GM10847 (cell line): Measurements from ENCODE around the gene MACROD1.

Source experiments
- POLR2A ChIP-seq: IDR thresholded peaks from 2 replicates; pipeline ENCODE4 v1.6.1; 2011; ENCODE audit not compliant: insufficient read length; ENCODE audit errors: extremely low read depth

The MACROD1 gene

DNA sequence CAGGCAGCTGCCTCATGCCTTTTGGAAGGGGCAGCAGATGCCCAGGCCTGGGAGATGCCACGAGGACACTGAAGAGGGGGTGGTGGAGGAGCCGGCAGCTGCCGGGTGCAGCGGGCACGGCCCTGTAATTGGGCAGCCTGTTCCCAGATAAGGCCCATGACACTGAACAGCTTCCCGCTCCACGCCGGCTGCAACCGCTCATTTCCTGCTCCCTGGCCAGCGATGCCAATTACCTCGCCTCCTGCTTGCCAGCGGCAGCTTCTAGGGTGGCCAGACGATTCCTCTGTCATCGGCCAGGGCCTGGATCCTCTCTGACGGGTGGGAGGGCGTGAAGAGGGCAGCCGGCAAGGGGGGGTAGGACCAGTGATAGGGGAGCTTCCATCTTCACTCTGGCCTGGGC, 107.4 kb downstream of the MACROD1 start:
- TF ChIP-seq POLR2A, result no peak

DNA sequence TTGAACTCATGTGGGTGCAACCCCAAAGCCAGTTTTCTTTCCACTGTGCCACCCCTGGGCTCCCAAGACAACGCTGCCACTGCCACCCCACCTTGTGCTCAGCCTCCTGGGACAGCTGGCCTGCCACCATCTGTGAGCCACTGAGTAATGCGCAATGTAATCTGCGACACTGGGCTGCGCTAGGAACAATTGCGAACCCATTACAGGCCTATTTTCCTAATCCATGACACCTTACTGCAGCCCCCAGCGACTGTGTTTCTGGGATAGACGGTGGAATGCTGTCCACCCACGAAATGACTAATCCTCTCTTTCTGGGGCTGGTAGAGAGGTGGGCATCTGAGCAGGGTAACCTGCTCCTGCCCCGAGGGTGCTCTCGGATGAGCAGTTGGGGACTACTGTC, 108.0 kb downstream of the MACROD1 start:
- no peak for TF ChIP-seq POLR2A

DNA sequence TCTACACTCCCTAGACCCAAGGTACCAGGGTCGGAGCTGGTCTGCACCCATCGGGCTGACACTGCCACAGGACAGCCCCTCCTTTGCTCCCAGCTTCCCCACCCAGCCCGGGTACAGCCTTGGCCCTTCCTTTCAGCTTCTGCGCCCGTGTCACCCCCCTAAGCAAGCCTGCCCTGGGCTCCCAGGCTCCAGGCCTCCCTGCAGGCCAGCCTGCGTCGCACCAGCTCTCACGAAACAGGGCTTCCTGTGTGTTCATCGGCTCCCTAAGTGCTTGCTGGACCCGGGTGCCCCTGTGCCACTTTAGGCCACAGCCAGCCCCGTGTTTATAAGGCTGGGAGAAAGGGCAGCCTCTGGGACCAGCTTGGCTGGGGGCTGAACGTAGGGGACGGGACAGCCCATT, 109.1 kb downstream of the MACROD1 start:
- TF ChIP-seq POLR2A, result no peak

DNA sequence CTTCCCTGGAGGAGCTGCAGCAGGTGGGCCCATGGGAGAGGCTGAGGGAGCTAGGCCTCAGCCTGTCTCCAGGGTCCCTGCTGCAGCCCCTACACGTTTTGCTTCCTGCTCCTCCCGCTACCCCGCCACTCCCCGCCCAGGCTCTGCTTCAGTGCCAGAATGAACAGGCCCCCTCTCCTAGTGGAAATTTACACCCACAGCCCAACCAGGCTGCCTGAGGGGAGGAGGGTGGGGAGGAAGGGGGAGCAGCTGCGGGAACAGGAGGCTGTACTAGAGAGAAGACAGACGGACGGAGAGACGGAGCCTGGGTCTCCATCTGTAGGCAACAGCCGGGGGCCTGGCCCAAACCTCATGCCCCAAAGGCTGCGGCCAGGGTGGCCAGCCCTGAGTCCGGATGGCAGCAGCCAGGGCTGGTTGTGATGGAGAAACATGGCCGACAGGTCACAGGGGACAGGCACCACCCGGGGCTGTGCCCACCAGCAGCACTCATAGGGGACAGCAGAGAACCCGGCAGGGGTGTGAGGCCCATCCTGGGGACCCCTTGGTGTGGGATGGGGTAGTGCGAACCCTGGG, 109.6 kb downstream of the MACROD1 start:
- TF ChIP-seq POLR2A, result no peak

DNA sequence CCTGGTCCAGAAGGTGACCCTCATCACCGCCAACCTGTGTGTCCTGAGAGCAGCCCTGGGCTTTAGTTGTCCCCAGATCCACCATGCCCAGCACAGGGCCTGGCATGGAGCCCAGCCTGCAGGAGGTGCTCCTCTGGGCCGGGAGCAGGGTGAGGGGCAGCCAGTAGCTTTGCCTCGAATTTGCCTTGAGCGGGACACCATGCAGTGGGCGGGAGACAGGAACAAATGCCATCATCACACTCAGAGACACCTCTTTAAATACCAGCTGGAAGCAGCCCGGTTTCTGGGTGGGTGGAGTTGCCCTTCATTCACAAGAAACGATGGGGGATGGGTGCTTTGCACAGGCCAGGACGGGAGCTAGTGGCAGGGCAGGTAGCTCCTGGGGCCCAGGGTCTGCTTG, 110.8 kb downstream of the MACROD1 start:
- TF ChIP-seq POLR2A, result no peak

DNA sequence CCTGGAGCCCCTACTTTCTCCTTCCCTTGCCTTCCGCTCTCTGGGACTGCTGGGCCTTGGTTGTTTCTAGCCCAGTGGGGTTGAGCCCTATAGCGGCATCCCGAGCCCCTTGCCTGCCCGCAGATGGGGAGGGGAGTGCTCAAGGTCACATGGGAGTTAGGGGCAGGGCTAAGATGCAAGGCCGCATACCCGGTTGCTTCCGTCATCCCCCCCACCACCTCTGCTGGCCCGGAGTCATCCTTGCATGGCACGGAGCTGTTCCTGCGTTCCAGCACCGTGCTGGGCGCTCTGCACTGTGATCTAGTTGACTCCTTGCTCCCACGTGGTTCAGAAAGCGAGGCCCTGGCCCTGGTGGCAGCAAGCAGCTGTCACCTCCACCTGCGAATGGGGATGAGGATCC, 112.2 kb downstream of the MACROD1 start:
- no peak for TF ChIP-seq POLR2A

DNA sequence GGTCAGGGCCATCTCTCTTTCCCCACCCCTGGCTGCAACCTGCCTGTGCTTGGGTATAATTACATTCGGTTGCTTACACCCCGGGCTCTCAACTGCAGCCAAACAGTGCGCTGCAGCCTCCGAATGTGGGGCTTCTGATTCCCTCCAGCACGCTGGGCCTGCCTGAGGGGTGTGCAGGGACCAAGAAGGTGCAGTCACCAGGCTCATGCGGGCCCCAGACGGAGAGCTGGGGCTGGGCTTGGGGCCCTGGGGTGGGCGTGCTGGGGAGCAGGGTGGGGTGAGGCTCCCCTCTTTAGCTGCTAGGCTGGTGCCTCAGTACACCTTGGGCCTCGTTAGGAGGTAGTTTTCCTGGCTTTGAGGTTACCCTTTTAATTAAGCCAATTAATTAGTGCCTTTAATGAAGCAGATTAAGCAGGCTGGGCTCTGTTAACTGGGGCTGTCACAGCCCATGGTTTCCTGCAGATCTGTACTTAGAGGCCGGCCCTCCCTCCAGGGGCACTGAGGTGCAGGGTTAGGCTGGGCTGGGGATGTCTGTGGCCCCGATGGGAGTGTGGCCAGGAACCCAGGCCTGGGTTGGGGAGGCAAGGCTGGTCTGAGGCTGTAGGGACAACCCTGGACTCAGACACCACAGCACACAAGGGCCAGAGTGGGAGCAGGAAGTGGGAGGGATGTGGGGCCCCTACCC, 112.8 kb downstream of the MACROD1 start:
- no peak for TF ChIP-seq POLR2A

DNA sequence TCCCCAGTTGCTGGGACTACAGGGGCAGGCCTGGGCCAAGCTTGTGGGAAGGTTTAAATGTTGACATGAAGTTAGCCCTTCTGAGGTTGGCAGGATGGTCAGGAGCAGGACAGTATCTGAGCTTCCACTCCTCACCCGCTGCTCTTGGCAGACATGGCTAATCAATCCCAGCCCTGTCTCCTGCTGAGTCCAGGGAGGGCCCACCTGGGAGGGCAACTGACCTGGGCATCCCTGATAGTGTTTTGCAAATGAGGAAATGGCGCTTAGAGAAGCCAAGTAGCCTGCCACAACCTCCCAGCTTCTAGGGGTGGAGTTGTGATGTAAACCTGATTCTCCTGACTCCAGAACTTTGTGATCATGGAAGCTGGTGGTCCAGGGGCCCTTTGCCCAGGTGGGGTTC, 113.5 kb downstream of the MACROD1 start:
- TF ChIP-seq POLR2A, result no peak

DNA sequence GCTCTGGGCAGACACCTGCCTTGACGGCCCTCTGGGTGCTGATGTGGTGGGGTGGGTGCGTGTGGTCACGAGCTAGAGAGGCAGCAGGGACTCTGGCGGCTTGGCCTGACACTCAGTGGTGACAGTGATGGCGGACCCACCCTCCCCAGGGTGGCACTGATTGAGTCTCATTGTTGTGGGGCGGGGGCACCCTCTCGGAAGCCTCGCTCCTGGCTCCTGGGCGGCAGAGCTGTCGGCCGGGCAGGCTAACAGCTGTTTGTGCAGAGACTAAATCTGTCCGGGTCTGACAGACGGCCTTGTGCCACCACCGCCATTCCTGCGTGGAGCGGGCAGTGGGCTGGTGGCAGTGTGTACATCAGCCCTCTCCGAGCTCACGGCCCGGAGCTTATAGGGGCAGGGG, 114.6 kb downstream of the MACROD1 start:
- no peak for TF ChIP-seq POLR2A

DNA sequence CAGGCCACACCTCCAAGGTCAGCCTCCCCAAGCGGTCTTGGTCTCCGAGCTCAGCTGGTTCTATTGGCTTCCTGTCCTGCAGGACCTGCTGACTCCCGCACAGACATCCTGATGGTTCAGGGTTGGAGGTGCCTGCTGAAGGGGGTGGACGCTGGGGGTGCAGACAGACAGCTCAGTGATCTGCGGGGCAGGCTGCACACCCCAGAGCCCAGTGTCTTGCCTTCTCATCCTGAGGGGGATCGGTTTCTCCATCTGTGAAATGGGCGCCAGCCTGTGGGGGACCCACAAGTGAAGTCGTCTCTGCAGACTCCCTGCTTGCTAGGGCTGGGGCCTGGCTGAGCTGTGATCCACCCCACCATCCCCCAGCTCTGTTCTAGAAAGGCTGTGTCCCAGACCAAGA, 116.4 kb downstream of the MACROD1 start:
- no peak for TF ChIP-seq POLR2A

DNA sequence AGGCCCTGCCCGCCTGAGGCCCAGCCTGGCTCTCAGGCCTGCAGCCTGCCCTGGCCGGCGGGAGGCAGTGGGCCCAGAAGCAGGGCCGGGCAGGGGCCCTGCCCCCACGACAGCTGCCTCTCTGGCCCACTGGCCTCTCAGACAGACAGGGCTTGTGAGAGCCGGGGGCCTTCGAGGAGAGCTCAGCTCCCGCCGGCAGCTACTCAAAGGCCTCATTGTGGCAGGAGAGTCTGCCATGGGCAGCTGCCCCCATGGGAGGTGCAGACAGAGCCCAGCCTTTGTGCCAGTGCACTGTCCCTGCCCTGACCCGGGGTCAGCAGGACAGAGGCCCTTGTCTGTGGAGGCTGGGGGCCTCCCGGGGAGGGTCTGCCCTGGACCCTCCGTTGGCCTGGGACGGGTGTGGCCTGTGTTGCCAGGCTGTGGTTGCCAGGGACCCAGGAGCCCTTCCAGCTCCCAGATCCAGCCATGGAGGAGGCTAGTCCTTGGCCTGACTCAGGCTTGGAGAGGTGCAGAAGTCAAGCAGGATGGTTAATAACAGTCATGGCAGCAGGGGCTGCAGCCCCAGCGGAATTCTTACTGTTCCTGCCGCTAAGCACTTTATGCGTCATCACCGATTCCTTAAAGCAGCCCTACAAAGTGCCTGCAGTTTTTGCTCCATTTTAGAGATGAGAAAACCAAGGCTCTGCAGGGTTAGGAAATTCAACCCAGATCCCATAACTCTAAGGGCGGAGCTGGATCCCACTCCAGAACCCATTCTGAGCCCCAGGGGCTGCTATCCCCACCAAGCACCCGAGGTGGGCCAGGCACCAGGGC, 117.7 kb downstream of the MACROD1 start:
- no peak for TF ChIP-seq POLR2A

DNA sequence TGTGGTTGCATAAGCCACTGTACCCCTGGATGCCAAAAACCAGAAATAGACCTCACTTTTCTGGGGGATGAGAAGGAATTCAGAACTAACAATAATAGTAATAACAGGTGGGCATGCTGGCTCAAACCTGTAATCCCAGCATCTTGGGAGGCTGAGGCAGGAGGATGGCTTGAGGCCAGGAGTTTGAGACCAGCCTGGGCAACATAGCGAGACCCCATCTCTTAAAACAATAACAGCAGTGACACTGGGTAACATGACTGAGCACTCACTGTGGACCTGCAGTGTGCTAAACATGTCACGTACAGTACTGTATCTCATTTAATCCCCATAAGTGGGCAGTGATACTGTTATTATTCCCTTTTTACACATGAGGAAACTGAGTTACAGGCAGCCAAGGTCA, 120.2 kb downstream of the MACROD1 start:
- no peak for TF ChIP-seq POLR2A

DNA sequence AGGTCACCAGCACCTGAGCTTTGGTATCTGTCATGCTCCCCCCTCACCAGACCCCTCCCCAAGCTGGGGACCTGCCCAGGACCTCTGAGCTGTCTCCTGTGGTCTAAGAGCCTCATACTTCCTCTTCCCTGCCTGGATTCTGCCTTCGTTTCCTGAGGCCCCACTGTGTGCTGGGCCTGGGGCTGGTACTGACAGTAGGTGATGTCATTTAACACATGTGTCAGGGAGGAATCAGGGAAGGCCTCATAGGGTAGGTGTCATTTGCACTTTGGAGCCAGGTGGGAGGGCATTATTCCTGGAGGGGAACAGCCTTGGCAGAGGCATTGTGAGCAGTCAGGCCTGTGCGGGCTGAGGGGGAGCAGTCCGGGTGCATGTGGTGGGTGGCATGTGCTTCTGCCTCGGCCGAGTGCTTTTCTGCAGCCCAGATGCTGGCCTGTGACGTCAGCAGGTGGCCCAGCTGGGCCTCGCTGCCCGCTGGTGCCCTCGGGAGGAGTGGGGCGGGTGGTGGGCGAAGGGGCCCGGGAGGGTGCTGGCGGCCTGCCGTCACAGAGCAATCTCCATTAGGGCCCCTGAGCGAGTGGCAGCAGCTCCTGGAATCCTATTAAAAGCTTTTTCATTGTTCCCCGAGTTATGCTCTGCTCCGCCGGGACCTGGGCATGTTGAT, 121.1 kb downstream of the MACROD1 start:
- TF ChIP-seq POLR2A, result no peak

DNA sequence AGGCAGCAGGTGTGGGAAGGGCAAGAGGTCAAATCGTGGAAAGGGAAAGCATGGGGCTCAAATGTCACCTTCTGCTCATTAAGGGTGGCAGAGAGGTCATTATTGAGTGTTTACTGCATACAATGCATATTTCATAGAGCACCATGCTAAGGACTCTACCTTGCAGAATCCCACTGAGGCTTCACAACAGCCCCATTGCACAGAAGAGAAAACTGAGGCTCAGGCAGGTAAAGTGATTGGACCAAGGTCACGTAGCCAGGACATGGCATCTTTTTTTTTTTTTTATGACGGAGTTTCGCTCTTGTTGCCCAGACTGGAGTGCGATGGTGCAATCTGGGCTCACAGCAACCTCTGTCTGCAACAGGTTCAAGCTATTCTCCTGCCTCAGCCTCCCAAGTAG, 122.4 kb downstream of the MACROD1 start:
- no peak for TF ChIP-seq POLR2A

DNA sequence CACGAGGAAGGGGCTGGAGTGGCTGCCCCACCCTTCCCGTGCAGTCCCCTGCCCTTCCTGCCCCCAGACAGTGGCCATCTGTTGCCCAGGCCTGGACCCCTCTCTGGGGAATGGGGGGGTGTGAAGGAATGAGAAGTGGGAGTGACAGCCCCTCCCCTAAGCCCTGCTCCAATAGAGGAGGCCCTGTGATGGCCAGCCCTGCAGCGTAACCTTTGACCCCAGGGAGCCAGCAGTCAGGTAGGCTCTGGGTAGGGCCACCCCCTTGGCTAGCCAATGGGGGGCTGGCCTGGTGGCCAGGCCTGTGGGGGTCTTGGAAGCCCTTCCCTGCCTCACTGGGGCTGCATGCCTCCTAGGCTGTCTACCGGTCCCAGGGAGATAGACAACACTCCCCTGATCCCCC, 123.6 kb downstream of the MACROD1 start:
- no peak for TF ChIP-seq POLR2A

DNA sequence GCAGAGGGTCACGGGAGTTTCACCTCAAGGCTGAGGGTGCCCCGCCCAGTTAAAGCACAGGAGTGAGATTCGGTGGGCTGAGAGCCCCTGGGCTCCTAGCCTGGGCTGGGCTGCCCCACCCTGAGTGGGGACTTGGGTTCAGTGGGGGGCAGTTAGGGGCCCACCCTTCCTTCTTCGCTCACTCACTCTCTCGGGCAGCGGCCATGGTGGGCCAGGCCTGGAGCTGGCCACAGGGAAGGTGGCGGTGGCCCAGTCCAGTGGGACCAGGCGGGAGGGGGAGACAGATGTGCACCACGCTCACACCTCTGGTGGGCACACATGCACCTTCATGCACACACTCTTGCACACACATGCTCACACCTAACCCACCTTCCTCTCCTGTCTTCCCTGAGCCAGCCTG, 124.1 kb downstream of the MACROD1 start:
- TF ChIP-seq POLR2A, result no peak

DNA sequence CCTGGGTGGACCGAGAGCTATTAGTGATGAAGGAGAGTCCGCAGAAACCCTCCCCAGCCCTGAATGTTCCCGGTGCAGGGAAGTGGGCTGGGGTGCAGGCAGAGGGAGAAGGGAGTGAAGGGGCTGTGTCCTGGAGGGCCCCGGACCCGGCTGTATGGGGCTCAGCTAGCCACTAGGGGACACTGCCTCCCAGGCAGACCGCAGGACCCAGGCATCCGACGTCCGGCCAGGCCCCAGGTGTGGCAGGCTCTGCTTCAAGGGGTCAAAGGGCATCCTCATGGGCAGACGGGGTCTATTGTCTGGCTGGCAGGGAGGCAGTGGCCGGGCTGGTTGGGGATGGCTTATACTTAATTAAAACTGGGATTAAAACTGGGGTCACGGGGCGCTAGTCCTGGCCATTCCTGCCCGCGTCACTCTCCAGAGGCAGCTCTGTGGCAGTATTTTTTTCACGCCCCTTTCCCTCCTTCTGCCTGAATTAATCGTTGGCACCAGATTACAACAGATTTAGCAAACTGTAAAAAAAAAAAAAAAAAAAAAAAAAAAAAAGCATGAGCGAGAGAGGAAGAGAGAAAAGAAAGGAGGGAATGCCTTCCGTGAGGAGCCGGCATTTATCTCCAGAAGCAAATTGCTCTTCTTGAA, 125.1 kb downstream of the MACROD1 start:
- TF ChIP-seq POLR2A, result no peak
